Upper lobe of right lung (tissue), 1 donor: ENCODE results near the gene GNAI2. TPM values are rescaled to one million over a fixed set of nuclear protein-coding genes. Genes with fewer than 3 reads are reported as not detected.

Experiments used
- ATAC-seq: fragments of 200-7000 bp; cut with Tn5 transposase; one replicate; pipeline ENCODE4 v1.9.1; 2020; ENCODE audit warnings: mild to moderate bottlenecking, moderate library complexity
- DNase-seq: peaks from one replicate; pipeline ENCODE4 v3.0.0-alpha.2; 2020
- H3K27ac ChIP-seq: fragments of 200-600 bp; one replicate; pipeline ENCODE4 v1.8.0; 2022
- H3K27me3 ChIP-seq: fragments of 200-600 bp; one replicate; pipeline ENCODE4 v1.8.0; 2022; ENCODE audit warnings: mild to moderate bottlenecking
- H3K36me3 ChIP-seq: fragments of 200-600 bp; one replicate; pipeline ENCODE4 v1.8.0; 2022
- H3K4me1 ChIP-seq: fragments of 200-600 bp; one replicate; pipeline ENCODE4 v1.8.0; 2022
- H3K4me3 ChIP-seq: fragments of 200-600 bp; one replicate; pipeline ENCODE4 v1.8.0; 2022; ENCODE audit warnings: mild to moderate bottlenecking
- H3K9me3 ChIP-seq: fragments of 200-600 bp; one replicate; pipeline ENCODE4 v1.8.0; 2022
- intact Hi-C: fragments of 100-400 bp; cut with DNase I; formaldehyde crosslinking; loops from one replicate; pipeline ENCODE4 v1.11.0; 2022
- total RNA-seq: library from RNA; stranded (reverse); fragmentation: NEBNext Ultra II Directional; extraction: Animal tissue kit (Norgen Biotek cat#: 25700); gene quantifications from one replicate; pipeline ENCODE4 v1.2.1, GENCODE V29; 2021
- TF ChIP-seq, protein P1 (sequence below): fragments of 200-600 bp; IDR thresholded peaks from one replicate; pipeline ENCODE4 v1.8.0; 2022; ENCODE audit warnings: antibody characterized with exemption
- donor health status: DM: no; HTN: yes; CAD: no; lungs with severe emphysema.

GNAI2 gene
- total RNA-seq, 1 donor from 2014 or later: 321 TPM

DNA sequence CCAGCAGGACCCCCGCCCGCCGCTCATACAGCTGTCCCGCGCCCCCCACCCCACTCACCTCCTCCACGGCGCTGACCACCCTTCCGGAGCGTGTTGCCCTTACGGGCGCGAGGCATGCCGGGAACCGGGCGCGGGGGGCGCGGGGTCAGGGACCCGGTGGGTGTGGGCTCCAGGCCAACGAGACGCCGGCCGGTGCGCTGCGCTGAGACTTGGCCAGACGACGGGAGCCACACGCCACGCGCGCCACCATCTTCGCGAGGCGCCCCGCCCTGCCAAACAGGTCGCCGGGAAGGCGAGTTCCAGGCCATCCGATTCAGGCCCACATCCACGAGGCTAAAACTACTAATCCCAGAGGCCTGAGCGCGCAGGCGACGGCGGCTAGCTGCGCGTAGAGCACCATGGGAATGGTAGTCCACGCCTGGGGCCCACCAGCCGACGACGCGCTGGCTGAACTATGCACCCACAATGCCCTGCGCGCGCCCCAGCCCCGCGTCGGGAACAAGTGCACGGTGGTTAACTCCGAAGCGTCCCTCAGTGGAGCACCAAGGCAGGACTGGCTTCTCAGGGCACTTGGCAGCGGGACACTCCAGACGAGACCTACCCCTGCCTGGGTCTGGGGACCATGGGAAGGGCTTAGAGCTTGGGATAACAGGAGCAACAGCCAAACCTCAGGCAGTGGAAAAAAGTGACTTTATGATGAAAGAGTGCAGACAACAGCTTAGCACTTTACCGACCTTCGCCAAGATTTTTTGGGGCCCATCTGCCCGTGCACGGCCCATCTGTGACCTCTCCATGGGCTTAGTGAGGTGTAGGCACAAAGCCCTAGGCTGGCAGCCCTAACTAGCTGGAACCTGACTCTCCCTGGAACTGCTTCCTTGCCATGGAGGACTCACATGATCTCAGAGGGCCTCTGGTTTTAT is 56.4 kb downstream of the GNAI2 start, which contains the start of gene IFRD2:
Gene IFRD2 (minus strand): TSS at position 271 of the 920 bp plus-strand sequence. CDS start 155 bp downstream, at position 116.
- Histone ChIP-seq H3K27me3 (no peaks in the 10 kb centered on the region), H3K4me1 (peaks cover 16% of the 10 kb centered on the region), H3K27ac (peak within 1 kb of the TSS; percentile 89), H3K4me3 (peak within 1 kb of the TSS; percentile 97), H3K36me3 (peaks cover 30% of the 10 kb centered on the region), H3K9me3 (no peaks in the 10 kb centered on the region)
- peak; percentile 99 for DNase-seq
- TF ChIP-seq, protein P1, sequence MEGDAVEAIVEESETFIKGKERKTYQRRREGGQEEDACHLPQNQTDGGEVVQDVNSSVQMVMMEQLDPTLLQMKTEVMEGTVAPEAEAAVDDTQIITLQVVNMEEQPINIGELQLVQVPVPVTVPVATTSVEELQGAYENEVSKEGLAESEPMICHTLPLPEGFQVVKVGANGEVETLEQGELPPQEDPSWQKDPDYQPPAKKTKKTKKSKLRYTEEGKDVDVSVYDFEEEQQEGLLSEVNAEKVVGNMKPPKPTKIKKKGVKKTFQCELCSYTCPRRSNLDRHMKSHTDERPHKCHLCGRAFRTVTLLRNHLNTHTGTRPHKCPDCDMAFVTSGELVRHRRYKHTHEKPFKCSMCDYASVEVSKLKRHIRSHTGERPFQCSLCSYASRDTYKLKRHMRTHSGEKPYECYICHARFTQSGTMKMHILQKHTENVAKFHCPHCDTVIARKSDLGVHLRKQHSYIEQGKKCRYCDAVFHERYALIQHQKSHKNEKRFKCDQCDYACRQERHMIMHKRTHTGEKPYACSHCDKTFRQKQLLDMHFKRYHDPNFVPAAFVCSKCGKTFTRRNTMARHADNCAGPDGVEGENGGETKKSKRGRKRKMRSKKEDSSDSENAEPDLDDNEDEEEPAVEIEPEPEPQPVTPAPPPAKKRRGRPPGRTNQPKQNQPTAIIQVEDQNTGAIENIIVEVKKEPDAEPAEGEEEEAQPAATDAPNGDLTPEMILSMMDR: no peak
- ATAC-seq: peak; percentile 96
- intact Hi-C loops: no loop called here

DNA sequence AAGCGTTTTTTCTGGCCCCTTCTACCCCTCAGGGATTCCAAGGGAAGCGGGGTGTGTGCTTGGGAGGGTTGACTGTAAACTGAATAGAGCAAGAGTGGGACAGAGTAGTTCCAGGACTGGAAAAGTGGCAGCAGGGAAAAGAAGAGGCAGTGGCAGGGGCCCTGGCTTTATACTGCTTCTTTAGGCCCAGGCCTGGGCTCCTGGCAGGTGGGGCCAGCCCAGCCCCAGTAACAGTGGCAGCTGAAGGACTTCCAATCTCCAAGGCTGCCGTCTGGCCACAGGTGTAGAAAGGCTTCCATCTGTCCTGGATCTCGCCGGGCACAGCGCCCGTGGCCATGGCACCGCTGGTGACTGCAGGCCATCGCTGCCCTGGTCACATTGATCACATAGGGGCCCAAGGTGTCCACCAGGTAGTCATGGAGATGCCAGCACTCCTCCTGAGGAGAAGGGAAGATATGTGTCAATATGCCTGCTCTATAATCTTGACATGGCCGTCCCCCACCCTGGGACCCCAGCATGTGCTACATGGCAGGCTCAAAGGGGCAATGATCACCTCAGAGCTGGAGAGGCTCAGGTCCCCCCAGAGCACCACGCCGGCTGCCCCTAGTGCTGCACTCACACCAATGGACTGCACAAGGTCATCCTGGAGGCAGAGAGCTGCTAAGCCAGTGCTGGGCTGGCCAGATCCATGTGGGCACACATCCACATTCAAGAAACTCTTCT is 57.2 kb downstream of the GNAI2 start:
- Histone ChIP-seq H3K27me3 (no peaks in the 10 kb centered on the region), H3K4me1 (peaks cover 19% of the 10 kb centered on the region), H3K27ac (peak overlapping the region; percentile 89), H3K9me3 (no peaks in the 10 kb centered on the region), H3K4me3 (peak overlapping the region; percentile 97), H3K36me3 (peaks cover 22% of the 10 kb centered on the region)
- TF ChIP-seq, protein P1: no peak
- intact Hi-C loops: no loop called here
- ATAC-seq (no peak), DNase-seq (no peak)

DNA sequence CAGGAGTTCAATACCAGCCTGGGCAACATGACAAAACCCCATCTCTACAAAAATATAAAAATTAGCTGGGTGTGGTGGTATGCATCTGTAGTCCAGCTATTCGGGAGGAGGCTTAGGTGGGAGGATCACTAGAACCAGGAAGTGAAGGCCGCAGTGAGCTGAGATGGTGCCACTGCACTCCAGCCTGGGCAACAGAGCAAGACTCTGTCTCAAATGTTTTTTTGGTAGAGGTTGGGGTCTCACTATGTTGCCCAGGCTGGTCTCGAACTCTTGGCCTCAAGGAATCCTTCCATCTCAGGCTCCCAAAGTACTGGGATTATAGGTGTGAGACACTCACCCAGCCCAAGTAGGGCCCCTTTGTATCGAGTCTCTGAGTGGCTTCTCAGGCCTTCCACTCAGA is 58.1 kb downstream of the GNAI2 start:
- Histone ChIP-seq H3K27ac (no peak overlapping the region), H3K27me3 (no peaks in the 10 kb centered on the region), H3K9me3 (no peaks in the 10 kb centered on the region), H3K4me3 (no peak overlapping the region), H3K36me3 (peaks cover 13% of the 10 kb centered on the region), H3K4me1 (peaks cover 25% of the 10 kb centered on the region)
- TF ChIP-seq, protein P1: no peak
- intact Hi-C loops: no loop called here
- no peak for ATAC-seq
- DNase-seq: no peak

DNA sequence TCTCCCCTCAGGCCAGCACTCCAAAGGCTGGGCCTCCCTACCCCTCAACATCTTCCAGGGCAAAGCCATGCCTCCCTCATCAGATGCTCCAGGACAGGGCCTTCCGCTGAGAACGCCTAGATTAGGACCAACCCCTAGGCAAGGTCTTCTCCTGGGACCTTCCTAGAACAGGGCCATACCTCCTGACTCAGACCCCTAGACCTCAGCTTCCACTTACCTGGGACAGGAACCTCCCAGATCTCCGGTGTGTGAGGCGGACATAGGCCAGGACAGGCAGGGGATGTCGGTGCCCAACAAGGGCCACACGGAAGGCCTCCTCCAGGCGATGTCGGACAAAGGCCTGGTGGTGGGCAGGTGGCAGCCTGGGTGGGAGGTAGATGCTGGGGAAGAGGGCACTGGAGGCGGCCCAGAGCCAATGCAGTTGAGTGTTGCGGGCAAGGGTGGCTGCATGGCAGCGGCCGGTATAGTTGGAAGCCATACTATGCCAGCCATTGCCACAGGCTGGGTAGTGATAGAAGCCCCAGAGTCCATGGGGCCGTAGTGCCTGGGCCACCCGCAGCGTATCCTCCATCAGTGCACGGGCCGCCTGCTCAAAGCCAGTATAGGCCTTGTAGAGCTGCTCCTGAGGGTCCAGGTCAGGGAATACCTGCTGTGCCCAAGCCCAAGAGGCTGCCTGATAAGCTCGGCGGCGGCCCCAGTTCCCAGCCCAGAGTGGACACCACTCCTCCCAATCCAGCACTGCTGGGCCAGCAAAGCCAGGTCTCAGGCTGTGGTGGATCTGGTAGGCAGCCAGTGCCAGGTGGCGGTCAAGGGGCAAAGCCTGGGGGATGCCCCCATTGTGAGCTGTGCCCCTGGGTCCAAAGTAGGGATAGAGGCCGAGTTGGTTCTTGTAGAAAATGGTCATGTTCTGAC is 58.7 kb downstream of the GNAI2 start:
- H3K27me3 ChIP-seq: no peaks in the 10 kb centered on the region
- intact Hi-C loops: no loop called here

More for the DNA sequence above, 58.7 kb downstream of the GNAI2 start:
- Histone ChIP-seq H3K4me1 (peaks cover 26% of the 10 kb centered on the region), H3K36me3 (peaks cover 7% of the 10 kb centered on the region), H3K4me3 (no peak overlapping the region), H3K9me3 (no peaks in the 10 kb centered on the region), H3K27ac (no peak overlapping the region)
- TF ChIP-seq, protein P1: no peak
- DNase-seq (peak; percentile 66), ATAC-seq (no peak)
